Caco-2 (cell line): ENCODE data around the gene MROH2B. TPM values are rescaled to one million over a fixed set of nuclear protein-coding genes. Genes with fewer than 3 reads are reported as not detected.

Source experiments
- BruUV-seq: library from RNA; stranded (reverse); fragments of 400-500 nt; replicated peaks from 2 replicates; lab custom pipeline; 2021; lab: Mats Ljungman, UMichigan
- CTCF ChIA-PET: fragments of 300-600 bp; sonication (Branson Sonifier 250); formaldehyde crosslinking; loops from one replicate; lab custom pipeline; 2022; ENCODE audit warnings: antibody characterized with exemption; lab: Charles Lee
- POLR2A ChIA-PET: fragments of 300-600 bp; sonication (Branson Sonifier 250); formaldehyde crosslinking; loops from one replicate; lab custom pipeline; 2022; ENCODE audit warnings: antibody characterized with exemption; lab: Charles Lee
- DNase-seq, 2 experiments: peaks; one replicate each; pipeline versions ENCODE4 v3.0.0 to v3.0.0-alpha.2; 2020 to 2022
- H3K27me3 ChIP-seq: replicated peaks from 2 replicates; pipeline ENCODE4 v1.6.0; 2011; ENCODE audit warnings: low read length; ENCODE audit not compliant: control insufficient read depth, insufficient read depth
- H3K36me3 ChIP-seq: 2 replicates; pipeline ENCODE4 v1.5.1; 2011; ENCODE audit warnings: low read length; ENCODE audit not compliant: control insufficient read depth, insufficient read depth
- H3K4me1 ChIP-seq: fragments of 250-450 bp; sonication (Bioruptor Pico); 2 replicates; pipeline ENCODE4 v1.5.1; 2020; ENCODE audit warnings: mild to moderate bottlenecking
- H3K4me3 ChIP-seq: 2 replicates; pipeline ENCODE4 v1.5.1; 2011; ENCODE audit warnings: low read depth, mild to moderate bottlenecking, control low read depth, low read length
- H3K9me3 ChIP-seq: fragments of 250-450 bp; sonication (Bioruptor Pico); 2 replicates; pipeline ENCODE4 v1.5.1; 2020; ENCODE audit warnings: mild to moderate bottlenecking, moderate library complexity
- H3K27ac Mint-ChIP-seq: one replicate; pipeline ENCODE4 v1.8.0; 2022; ENCODE audit warnings: mixed read lengths; ENCODE audit not compliant: unreplicated experiment
- H3K27me3 Mint-ChIP-seq: one replicate; pipeline ENCODE4 v1.8.0; 2022; ENCODE audit warnings: mixed read lengths; ENCODE audit not compliant: insufficient read depth, unreplicated experiment
- H3K36me3 Mint-ChIP-seq: one replicate; pipeline ENCODE4 v1.8.0; 2022; ENCODE audit warnings: mild to moderate bottlenecking, mixed read lengths; ENCODE audit not compliant: insufficient read depth, unreplicated experiment
- H3K4me1 Mint-ChIP-seq: one replicate; pipeline ENCODE4 v1.8.0; 2022; ENCODE audit warnings: low read depth, mixed read lengths; ENCODE audit not compliant: unreplicated experiment
- H3K4me3 Mint-ChIP-seq: one replicate; pipeline ENCODE4 v1.8.0; 2022; ENCODE audit warnings: mild to moderate bottlenecking, moderate library complexity, mixed read lengths; ENCODE audit not compliant: unreplicated experiment
- H3K9me3 Mint-ChIP-seq: one replicate; pipeline ENCODE4 v1.8.0; 2022; ENCODE audit warnings: mixed read lengths; ENCODE audit not compliant: unreplicated experiment
- CTCF ChIP-seq, 2 experiments: fragments of 200-600 bp in 1 of 2; IDR thresholded peaks; 1 replicate in 1 of 2; 2 replicates in 1 of 2; pipeline versions ENCODE4 v1.5.1 to v1.8.0; 2011 to 2022; ENCODE audit warnings: antibody characterized with exemption in 1 of 2, control low read depth in 1 of 2, inconsistent platforms in 1 of 2, low read depth in 1 of 2, low read length in 1 of 2, mild to moderate bottlenecking in 1 of 2, moderate library complexity in 1 of 2; ENCODE audit not compliant: insufficient read depth in 1 of 2, severe bottlenecking in 1 of 2, unreplicated experiment in 1 of 2
- intact Hi-C: fragments of 100-400 bp; cut with micrococcal nuclease; formaldehyde crosslinking; loops from one replicate; pipeline ENCODE4 v1.10.0; 2022; ENCODE audit not compliant: unreplicated experiment
- total RNA-seq: library from RNA; stranded (reverse); gene quantifications from 2 replicates; pipeline ENCODE4 v1.2.3, GENCODE V29; 2022

MROH2B gene
- total RNA-seq, 1 experiment from 2014 or later, result not detected

DNA sequence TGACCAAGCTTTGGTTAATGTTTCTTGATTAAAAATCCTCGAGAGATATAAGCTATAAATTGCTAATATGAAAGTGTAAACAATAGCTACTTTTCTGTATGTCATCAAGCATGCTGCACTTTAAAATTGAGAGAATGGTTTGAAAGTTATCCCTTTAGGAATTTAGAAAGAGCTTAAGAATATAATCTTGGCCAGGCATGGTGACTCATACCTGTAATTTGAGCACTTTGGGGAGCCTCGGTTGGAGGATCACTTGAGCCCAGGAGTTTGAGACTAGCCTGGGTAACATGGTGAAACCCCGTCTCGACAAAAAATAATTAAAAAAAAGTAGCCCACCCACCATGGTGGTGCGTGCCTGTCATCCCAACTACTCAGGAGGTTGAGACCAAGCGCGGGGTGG lies 12.2 kb upstream of the MROH2B start:
- Histone ChIP-seq H3K4me1 (no peaks in the 10 kb centered on the region), H3K9me3 (peaks cover 11% of the 10 kb centered on the region), H3K36me3 (no peaks in the 10 kb centered on the region), H3K4me3 (no peak overlapping the region), H3K27me3 (no peaks in the 10 kb centered on the region)
- intact Hi-C loops, result no loop called here
- TF ChIP-seq CTCF (IDR thresholded peaks at IDR 0.05; ENCODE audit: insufficient read depth in 1 of 2, low read depth in 1 of 2, low read length in 1 of 2, severe bottlenecking in 1 of 2, unreplicated experiment in 1 of 2), result no peak
- Mint-ChIP-seq H3K4me1 (no peaks in the 10 kb centered on the region), H3K9me3 (peaks cover 14% of the 10 kb centered on the region), H3K27ac (no peak overlapping the region), H3K4me3 (no peak overlapping the region), H3K36me3 (no peaks in the 10 kb centered on the region), H3K27me3 (no peaks in the 10 kb centered on the region)
- ChIA-PET CTCF (no interaction called here), POLR2A (no interaction called here)
- no TSS peak for BruUV-seq
- DNase-seq, result no peak

GRCh38 chr5:41071975-41072374 lies 833 bp upstream of the MROH2B start:
- Histone ChIP-seq H3K36me3 (no peaks in the 10 kb centered on the region), H3K27me3 (no peaks in the 10 kb centered on the region), H3K4me3 (no peak overlapping the region), H3K4me1 (no peaks in the 10 kb centered on the region), H3K9me3 (no peaks in the 10 kb centered on the region)
- TF ChIP-seq CTCF (IDR thresholded peaks at IDR 0.05; ENCODE audit: insufficient read depth in 1 of 2, low read depth in 1 of 2, low read length in 1 of 2, severe bottlenecking in 1 of 2, unreplicated experiment in 1 of 2), result no peak
- no peak overlapping the region for H3K4me3 Mint-ChIP-seq
- intact Hi-C loops, result no loop called here
- H3K9me3 Mint-ChIP-seq, result peaks cover 7% of the 10 kb centered on the region
- no peak overlapping the region for H3K27ac Mint-ChIP-seq
- POLR2A ChIA-PET, result no interaction called here
- CTCF ChIA-PET, result no interaction called here
- H3K27me3 Mint-ChIP-seq, result peaks cover 3% of the 10 kb centered on the region
- DNase-seq, result no peak
- no TSS peak for BruUV-seq
- no peaks in the 10 kb centered on the region for H3K36me3 Mint-ChIP-seq
- H3K4me1 Mint-ChIP-seq, result no peaks in the 10 kb centered on the region

GRCh38 chr5:41067714-41068568 lies 3.2 kb downstream of the MROH2B start:
- ChIA-PET CTCF (no interaction called here), POLR2A (no interaction called here)
- no peak for TF ChIP-seq CTCF (IDR thresholded peaks at IDR 0.05; ENCODE audit: insufficient read depth in 1 of 2, low read depth in 1 of 2, low read length in 1 of 2, severe bottlenecking in 1 of 2, unreplicated experiment in 1 of 2)
- Histone ChIP-seq H3K27me3 (no peaks in the 10 kb centered on the region), H3K36me3 (no peaks in the 10 kb centered on the region), H3K4me1 (no peaks in the 10 kb centered on the region), H3K4me3 (no peak overlapping the region), H3K9me3 (no peaks in the 10 kb centered on the region)
- H3K9me3 Mint-ChIP-seq, result no peaks in the 10 kb centered on the region
- no peak for DNase-seq
- intact Hi-C loops, result no loop called here
- H3K4me1 Mint-ChIP-seq, result no peaks in the 10 kb centered on the region
- no peak overlapping the region for H3K27ac Mint-ChIP-seq
- BruUV-seq, result no TSS peak
- no peaks in the 10 kb centered on the region for H3K36me3 Mint-ChIP-seq
- H3K4me3 Mint-ChIP-seq, result no peak overlapping the region
- H3K27me3 Mint-ChIP-seq, result peaks cover 3% of the 10 kb centered on the region
